HG02678 (cell line): Measurements from ENCODE around the gene CTNNA3.
A peak's percentile ranks its signal among the peaks of the same experiment; 100 is the strongest.
"Not testable (repeated sequence)": the region's sequence is repeated elsewhere in the genome, so short reads cannot be mapped to it uniquely, and the experiment has no call there.

Experiments
- ATAC-seq: cut with Tn5 transposase; IDR thresholded peaks from one replicate; pipeline ENCODE4 v1.9.1; 2021; ENCODE audit warnings: mild to moderate bottlenecking, moderate library complexity; ENCODE audit not compliant: unreplicated experiment

CTNNA3 gene

GRCh38 chr10:67696029-67696428, at the start of gene CTNNA3:
Gene CTNNA3, minus strand, starts transcription at chr10:67696195.
- ATAC-seq: peak; percentile 76

GRCh38 chr10:67735430-67735829, 39.4 kb upstream of the CTNNA3 start:
- no peak for ATAC-seq

DNA sequence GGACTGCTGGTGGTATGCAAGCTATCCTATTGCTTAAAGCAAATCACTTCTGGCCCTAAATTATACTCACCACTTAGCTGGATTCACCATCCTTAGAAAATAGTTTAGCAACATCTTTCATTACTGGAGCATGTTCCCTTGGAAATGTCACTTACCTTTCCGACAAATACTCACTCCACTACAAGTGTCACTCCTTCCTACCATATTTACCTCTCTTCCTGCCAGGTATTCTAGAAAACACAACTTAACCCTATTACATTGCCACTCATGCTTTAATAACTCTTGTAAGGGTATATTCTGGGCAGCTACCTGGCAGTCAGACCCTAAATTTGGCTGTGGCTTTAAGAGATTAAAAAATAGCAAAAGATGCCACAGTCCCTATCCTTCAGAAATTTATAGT, 37.5 kb upstream of the CTNNA3 start:
- ATAC-seq: no peak

DNA sequence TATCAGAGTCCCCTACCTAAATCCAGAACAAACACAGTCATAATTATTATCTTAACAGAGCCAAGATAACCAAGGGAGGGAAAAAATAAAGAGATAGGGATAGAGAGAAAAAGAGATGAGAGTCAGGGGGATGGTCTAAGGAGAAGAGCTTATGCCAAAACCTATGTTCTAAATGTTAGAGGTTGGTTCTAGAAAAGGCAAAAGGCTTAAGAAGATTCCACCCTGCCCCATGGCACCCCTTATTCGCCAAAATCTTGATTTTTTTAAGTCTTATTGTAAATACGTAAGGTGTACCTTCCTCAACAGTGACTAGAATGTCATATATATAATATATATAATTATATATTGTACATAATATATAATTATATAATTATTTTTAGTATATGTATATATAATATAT, 29.6 kb upstream of the CTNNA3 start:
- no peak for ATAC-seq

- no peak for ATAC-seq
Observed at GRCh38 chr10:67723601-67724000, 27.6 kb upstream of the CTNNA3 start.

DNA sequence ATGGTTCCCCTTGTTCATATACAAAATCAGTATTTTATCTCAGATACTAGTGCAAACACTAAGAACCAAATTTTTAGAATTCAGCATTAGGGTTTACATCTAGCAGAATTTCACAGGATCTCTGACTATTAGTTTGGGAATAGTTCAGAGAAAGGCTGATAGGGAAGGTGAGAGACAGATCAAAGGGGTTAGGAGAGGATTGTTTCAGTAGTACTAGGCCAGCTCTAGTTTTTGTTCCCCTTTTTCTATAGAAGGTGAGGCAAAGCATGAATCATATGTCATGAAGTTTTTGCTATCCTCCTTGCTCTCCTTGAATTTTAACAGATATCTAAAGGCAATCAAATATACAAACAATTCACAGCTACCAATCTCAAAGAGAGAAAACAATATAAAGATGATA, 26.1 kb upstream of the CTNNA3 start:
- ATAC-seq: peak; percentile 88

DNA sequence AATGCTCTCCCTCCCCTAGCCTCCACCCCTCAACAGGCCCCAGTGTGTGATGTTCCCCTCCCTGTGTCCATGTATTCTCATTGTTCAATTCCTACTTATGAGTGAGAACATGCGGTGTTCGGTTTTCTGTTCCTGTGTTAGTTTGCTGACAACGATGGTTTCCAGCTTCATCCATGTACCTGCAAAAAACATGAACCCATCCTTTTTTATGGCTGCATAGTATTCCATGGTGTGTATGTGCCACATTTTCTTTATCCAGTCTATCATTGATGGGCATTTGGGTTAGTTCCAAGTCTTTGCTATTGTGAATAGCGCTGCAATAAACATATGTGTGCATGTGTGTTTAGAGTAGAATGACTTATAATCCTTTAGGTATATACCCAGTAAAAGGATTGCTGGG, 20.5 kb upstream of the CTNNA3 start:
- ATAC-seq: not testable (repeated sequence)

DNA sequence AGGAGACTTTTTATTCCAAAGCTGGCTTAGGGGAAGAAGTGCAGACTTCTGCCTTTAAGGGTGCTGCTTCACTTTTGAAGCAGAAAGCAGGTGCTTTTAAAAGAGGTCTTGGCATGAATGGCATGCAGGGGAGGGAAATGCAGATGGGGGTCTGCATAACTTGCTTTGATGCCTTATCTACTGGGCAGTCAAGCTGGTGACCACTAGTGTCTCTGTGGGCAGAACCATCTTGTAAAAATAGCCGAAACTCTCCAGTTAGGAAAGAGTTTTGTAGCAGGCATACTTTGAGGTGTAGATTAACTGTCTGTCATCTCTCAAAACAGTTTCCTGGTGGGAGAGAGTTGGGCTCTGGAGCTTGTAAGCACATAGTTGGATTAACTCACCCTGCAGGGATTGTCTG, 9.9 kb upstream of the CTNNA3 start:
- no peak for ATAC-seq

DNA sequence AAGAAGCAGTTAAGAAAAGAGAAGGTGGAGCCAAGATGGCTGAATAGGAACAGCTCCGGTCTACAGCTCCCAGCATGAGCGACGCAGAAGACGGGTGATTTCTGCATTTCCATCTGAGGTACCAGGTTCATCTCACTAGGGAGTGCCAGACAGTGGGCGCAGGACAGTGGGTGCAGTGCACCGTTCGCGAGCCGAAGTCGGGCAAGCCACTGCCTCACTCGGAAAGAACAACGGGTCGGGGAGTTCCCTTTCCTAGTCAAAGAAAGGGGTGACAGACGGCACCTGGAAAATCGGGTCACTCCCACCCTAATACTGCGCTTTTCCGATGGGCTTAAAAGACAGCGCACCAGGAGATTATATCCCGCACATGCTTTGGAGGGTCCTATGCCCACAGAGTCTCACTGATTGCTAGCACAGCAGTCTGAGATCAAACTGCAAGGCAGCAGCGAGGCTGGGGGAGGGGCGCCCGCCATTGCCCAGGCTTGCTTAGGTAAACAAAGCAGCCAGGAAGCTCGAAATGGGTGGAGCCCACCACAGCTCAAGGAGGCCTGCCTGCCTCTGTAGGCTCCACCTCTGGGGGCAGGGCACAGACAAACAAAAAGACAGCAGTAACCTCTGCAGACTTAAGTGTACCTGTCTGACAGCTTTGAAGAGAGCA, 3.7 kb upstream of the CTNNA3 start:
- not testable (repeated sequence) for ATAC-seq

DNA sequence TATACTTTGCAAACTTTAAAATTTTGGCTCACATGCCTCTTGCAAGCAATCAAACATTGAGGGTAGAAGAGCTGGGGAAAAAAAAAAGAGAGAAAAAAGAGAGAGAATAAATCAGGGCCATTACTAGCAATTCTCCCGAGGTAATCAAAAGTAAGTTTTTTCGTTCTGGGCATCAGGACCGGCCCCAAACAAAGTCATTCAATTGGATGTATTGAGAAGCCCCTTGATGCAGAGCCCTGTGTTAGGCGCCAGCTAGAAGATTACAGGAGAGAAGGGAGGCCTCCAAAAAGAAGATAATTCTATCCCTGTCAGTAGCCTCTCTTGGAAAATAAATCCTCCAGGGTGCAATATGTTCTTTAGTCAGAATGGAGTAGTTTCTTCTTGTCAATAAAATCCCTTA, 2.2 kb upstream of the CTNNA3 start:
- ATAC-seq: no peak

GRCh38 chr10:67697724-67698131, 1.7 kb upstream of the CTNNA3 start:
- peak; percentile 78 for ATAC-seq

DNA sequence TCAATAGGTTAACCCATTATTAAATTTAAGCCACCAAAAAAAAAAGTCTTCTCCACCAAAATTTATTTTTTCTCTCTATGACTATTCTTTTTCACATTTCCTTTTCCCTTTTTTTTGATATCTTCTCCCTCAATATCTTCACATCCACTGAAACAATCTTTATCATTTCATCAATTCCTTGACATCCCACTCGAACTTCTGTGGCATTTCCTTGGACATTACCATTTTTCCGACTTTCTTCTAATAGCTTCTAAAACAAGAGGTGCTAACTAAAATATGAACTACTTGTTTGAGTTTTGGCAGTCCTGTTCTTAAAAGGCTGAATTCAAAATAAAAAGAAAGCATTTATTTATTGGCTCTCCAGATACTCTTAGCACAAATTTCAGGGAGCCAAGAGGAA, 684 bp upstream of the CTNNA3 start:
- no peak for ATAC-seq

GRCh38 chr10:67695555-67695954, 440 bp downstream of the CTNNA3 start:
- no peak for ATAC-seq

DNA sequence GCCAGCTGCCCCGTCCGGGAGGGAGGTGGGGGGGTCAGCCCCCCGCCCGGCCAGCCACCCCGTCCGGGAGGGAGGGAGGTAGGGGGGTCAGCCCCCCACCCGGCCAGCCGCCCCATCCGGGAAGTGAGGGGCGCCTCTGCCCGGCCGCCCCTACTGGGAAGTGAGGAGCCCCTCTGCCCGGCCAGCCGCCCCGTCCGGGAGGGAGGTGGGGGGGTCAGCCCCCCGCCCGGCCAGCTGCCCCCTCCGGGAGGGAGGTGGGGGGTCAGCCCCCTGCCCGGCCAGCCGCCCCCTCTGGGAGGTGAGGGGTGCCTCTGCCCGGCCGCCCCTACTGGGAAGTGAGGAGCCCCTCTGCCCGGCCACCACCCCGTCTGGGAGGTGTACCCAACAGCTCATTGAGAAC, 4.1 kb downstream of the CTNNA3 start:
- ATAC-seq: not testable (repeated sequence)

DNA sequence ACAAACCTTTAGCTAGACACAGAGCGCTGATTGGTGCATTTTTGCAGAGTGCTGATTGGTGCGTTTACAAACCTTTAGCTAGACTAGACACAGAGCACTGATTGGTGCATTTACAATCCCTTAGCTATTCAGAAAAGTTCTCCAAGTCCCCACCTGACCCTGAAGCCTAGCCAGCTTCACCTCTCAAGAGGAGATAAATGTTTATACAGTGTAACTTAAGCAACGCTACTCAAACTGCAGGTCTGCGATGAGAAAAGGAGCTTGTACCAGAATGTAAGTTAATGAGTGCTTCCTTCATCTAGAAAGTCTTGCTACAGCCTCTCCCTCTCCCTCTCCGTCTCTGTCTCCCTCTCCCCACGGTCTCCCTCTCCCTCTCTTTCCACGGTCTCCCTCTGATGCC, 5.5 kb downstream of the CTNNA3 start:
- not testable (repeated sequence) for ATAC-seq

GRCh38 chr10:67684140-67684539, 11.9 kb downstream of the CTNNA3 start:
- not testable (repeated sequence) for ATAC-seq

GRCh38 chr10:67678335-67678974, 17.5 kb downstream of the CTNNA3 start:
- no peak for ATAC-seq

GRCh38 chr10:67676208-67676825, 19.7 kb downstream of the CTNNA3 start:
- no peak for ATAC-seq

DNA sequence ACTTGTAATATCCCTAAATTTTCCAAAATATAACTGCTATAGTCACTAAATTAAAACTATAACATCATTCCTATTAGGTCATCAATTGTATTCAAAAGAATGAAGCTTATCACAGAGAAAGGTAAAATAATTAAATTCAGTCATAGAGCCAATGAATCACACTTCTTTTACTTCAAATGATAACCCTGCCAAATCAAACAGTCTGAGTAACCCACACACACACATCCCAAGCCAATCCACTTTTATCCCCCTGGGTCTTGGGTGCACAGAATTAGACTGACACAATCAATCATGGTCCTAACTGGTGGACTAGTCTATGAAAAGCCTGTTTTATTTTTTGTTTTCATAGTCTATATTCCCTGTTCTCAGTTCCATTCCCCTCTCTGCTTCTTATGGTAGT, 25.6 kb downstream of the CTNNA3 start:
- ATAC-seq: no peak

GRCh38 chr10:67669978-67670377, 26.0 kb downstream of the CTNNA3 start:
- no peak for ATAC-seq

DNA sequence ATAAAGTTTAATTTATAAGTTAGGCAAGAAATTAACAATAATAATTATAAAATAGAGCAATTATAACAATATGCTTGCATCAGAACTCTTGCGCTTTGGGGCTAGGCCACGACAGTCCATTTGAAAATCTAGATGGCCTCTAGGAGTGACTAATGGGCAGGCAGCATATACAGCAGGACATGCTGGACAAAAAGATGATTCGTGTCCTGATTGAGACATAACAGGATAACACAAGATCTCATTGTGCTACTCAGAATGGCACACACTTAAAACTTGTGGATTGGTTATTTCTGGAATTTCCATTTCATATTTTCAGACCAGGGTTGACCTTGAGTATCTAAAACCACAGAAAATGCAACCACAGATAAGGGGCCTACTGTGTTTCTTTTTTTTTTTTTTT, 27.5 kb downstream of the CTNNA3 start:
- no peak for ATAC-seq

DNA sequence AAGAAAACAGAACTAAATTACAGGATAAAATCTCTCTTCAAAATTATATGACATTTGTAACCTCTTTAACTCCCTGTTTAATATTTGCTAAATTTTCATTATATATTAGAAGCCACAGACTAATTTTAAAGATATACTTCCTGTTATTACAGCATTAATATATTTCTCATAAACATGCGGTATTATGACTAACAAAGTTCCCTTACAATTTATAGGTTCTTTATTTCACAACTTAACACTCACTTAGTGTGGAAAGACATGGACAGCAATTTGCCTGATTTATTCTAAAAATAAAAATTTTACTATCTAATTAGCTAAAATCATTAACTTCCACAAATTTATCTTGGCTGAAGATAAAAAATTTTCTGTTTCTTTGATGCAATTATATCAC, 29.0 kb downstream of the CTNNA3 start:
- ATAC-seq: no peak
